Neural cell (in vitro differentiated cells): ENCODE results near the gene GP5.

Source experiments
- EP300 ChIP-seq: fragments of 450-650 bp; conservative IDR thresholded peaks from 2 replicates; pipeline ENCODE4 v1.6.1; 2014; ENCODE audit warnings: antibody characterized with exemption, mild to moderate bottlenecking, moderate library complexity; ENCODE audit not compliant: poor library complexity, severe bottlenecking
- TAF1 ChIP-seq: IDR thresholded peaks from 2 replicates; pipeline ENCODE4 v1.6.1; 2012; ENCODE audit warnings: low read depth
- TF ChIP-seq, protein P1 (sequence below): fragments of 450-650 bp; IDR thresholded peaks from 2 replicates; pipeline ENCODE4 v1.5.1; 2014; ENCODE audit warnings: antibody characterized with exemption, mild to moderate bottlenecking, moderate library complexity; ENCODE audit not compliant: poor library complexity, severe bottlenecking

DNA sequence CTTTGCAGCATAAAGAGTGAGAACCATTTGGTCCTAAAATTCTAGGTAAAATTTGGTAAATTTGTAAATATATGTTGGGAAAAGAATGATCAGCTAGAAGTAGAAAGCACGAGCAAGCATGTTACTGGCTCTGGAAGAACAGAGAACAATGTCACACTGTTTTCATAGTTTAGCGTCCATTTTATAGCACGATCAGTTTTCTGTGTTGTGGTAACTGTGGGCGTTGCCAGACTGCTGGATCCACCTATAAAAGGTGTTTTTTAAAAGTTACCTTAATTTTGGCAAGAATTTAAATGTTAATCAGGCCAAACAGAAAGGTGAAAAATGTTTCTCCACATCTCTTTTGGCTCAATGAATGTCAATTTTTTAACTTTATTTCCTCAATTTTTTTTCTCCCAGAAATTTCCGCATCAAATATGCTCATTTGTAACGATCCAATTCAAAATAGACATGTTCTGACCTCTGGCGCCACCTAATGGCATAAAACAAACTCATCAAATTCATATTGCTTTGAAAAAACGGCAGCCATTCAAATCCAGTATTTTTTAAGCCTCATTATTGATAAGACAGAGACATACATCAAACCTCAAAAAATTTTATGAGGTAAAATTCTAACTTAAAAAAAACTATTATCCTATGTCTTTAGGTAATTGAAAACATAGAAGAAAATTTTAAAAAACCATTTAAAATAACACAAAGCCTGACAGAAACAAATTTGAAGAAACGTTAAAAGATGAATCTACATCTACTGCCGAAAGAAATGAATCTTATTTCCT lies 5.5 kb upstream of the GP5 start:
- TF ChIP-seq, protein P1, sequence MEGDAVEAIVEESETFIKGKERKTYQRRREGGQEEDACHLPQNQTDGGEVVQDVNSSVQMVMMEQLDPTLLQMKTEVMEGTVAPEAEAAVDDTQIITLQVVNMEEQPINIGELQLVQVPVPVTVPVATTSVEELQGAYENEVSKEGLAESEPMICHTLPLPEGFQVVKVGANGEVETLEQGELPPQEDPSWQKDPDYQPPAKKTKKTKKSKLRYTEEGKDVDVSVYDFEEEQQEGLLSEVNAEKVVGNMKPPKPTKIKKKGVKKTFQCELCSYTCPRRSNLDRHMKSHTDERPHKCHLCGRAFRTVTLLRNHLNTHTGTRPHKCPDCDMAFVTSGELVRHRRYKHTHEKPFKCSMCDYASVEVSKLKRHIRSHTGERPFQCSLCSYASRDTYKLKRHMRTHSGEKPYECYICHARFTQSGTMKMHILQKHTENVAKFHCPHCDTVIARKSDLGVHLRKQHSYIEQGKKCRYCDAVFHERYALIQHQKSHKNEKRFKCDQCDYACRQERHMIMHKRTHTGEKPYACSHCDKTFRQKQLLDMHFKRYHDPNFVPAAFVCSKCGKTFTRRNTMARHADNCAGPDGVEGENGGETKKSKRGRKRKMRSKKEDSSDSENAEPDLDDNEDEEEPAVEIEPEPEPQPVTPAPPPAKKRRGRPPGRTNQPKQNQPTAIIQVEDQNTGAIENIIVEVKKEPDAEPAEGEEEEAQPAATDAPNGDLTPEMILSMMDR: peak; percentile 84
- TF ChIP-seq EP300 (no peak), TAF1 (no peak)
